Muscle layer of duodenum (tissue), 2 donors: ENCODE data around the gene RNF4.

Source experiments
- H3K27ac ChIP-seq: one replicate; pipeline ENCODE4 v1.7.0; 2013; ENCODE audit warnings: mild to moderate bottlenecking, low read length
- H3K27me3 ChIP-seq: one replicate; pipeline ENCODE4 v1.7.0; 2013; ENCODE audit warnings: low read depth, mild to moderate bottlenecking, control low read depth, low read length
- H3K36me3 ChIP-seq, 2 donors: one replicate each; pipeline ENCODE4 v1.7.0; 2013; ENCODE audit warnings: low read length in 2 of 2, control low read depth in 1 of 2, mild to moderate bottlenecking in 1 of 2; ENCODE audit not compliant: insufficient read depth in 2 of 2, control insufficient read depth in 1 of 2
- H3K4me1 ChIP-seq, 2 donors: one replicate each; pipeline ENCODE4 v1.7.0; 2013; ENCODE audit warnings: low read length in 2 of 2, mild to moderate bottlenecking in 2 of 2, control low read depth in 1 of 2, moderate library complexity in 1 of 2; ENCODE audit not compliant: insufficient read depth in 2 of 2, control insufficient read depth in 1 of 2
- H3K4me3 ChIP-seq, 2 donors: one replicate each; pipeline ENCODE4 v1.7.0; 2013; ENCODE audit warnings: low read length in 2 of 2, low read depth in 1 of 2, mild to moderate bottlenecking in 1 of 2
- H3K9me3 ChIP-seq, 2 donors: one replicate each; pipeline ENCODE4 v1.7.0; 2013; ENCODE audit warnings: low read length in 2 of 2, control low read depth in 1 of 2, mild to moderate bottlenecking in 1 of 2; ENCODE audit not compliant: control insufficient read depth in 1 of 2
- donor health status: healthy.

The RNF4 gene

DNA sequence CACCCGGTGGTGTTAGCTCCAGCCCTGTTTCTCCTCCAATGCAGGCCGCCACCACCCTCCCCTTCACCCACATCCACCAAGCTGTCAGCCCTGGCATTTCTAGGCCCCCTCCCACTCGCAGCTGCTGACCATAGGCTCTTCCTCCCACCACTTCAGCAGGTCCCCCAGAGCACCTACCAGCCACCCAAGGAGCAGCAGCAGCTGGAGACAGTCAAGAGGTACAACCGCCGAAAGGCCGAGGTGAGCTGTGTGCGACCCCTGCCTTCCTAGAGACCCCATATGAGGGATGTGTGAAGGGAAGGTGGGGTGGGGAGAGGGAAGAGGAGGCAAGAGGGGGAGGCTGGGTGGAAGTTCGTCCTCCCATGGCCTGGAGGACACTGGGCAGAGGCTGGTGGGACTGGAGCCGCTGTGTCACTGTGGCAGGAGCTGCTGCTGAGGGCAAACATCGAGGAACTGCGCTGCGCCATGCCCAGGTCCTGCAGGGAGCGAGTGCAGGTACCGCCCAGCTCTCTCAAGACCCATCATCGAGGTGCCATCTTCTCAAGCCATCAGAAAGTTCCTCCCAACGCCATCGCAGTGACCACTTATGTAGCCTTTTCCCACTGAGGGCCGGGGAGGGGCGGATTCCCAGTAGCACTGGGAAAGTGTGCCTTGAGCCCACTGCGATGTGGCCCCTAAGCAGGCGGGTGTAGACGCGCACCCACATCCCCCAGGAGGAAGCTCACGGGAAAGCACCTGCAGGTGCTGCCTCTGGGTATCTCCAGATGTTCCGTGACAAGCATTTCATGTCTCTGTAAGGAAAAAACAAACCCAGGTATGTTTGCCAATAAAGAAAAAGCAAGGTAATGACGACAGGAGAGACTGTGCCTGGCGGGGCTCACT lies 19.2 kb upstream of the RNF4 start:
- no peaks in the 10 kb centered on the region for H3K4me1 ChIP-seq

DNA sequence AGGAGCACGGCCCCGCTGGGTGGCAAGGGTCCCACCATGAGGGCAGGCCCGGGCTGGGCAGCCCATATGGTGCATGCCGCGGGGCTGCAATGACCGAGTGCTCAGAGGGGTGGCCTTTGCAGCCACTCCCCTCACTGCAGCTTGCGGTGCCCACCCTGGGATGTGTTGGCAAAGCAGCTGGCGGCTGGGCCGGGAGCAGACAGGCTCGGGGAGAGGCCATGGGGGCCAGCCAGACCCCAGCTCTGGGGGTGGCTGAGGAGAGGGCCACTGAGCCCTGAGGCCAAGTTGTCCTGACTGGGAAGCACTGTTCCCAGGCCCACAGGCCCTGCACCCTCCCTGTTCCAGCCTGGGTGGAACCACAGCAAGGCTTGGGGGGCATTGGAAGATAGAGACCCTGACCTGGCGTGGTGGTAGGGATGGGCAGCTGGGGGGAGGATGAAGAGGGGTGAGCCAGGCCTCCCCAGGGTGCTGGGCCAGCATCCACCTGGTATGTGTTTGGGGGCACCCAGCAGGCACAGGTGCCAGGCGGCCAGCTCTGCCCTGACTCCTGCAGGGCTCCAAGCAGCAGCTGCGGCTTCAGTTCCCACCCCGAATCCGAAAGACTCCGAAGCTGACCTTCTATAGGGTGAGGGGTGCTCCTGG lies 18.4 kb upstream of the RNF4 start:
- Histone ChIP-seq H3K27ac (no peak overlapping the region), H3K4me1 (no peaks in the 10 kb centered on the region), H3K27me3 (no peaks in the 10 kb centered on the region), H3K36me3 (no peaks in the 10 kb centered on the region), H3K9me3 (no peaks in the 10 kb centered on the region), H3K4me3 (no peak overlapping the region)

More for the DNA sequence above, 19.2 kb upstream of the RNF4 start:
- H3K36me3 ChIP-seq, result no peaks in the 10 kb centered on the region
- H3K9me3 ChIP-seq, result no peaks in the 10 kb centered on the region
- no peak overlapping the region for H3K4me3 ChIP-seq
- H3K27me3 ChIP-seq, result no peaks in the 10 kb centered on the region
- H3K27ac ChIP-seq, result no peak overlapping the region

DNA sequence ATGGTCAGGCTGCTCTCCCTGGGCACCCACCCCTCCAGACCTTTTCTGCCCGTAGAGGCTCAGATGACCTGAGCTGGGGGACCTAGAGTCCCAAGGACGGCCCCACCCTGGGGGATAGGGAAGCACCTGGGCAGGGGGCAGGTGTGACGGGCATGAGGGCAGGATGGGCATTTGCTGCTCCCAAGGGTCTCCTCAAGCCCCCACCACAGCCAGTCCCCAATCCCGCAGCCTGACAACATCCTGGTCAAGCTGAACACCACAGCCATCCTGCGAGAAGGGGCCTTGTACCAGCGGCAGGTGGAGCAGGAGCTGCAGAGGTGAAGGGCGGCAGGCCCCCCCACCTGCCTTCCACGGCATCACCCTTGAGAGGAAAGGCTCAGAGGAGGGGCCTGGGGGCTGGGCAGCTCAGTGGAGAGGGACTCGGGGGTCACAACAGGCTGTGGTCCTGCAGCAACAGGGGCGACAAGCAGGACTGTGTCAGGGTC lies 17.8 kb upstream of the RNF4 start:
- Histone ChIP-seq H3K4me1 (no peaks in the 10 kb centered on the region), H3K36me3 (no peaks in the 10 kb centered on the region), H3K4me3 (no peak overlapping the region), H3K27ac (no peak overlapping the region), H3K9me3 (no peaks in the 10 kb centered on the region), H3K27me3 (no peaks in the 10 kb centered on the region)

GRCh38 chr4:2451821-2452785 lies 16.8 kb upstream of the RNF4 start:
- no peaks in the 10 kb centered on the region for H3K27me3 ChIP-seq
- no peaks in the 10 kb centered on the region for H3K9me3 ChIP-seq
- H3K36me3 ChIP-seq, result no peaks in the 10 kb centered on the region
- H3K27ac ChIP-seq, result no peak overlapping the region
- no peak overlapping the region for H3K4me3 ChIP-seq
- H3K4me1 ChIP-seq, result no peaks in the 10 kb centered on the region

DNA sequence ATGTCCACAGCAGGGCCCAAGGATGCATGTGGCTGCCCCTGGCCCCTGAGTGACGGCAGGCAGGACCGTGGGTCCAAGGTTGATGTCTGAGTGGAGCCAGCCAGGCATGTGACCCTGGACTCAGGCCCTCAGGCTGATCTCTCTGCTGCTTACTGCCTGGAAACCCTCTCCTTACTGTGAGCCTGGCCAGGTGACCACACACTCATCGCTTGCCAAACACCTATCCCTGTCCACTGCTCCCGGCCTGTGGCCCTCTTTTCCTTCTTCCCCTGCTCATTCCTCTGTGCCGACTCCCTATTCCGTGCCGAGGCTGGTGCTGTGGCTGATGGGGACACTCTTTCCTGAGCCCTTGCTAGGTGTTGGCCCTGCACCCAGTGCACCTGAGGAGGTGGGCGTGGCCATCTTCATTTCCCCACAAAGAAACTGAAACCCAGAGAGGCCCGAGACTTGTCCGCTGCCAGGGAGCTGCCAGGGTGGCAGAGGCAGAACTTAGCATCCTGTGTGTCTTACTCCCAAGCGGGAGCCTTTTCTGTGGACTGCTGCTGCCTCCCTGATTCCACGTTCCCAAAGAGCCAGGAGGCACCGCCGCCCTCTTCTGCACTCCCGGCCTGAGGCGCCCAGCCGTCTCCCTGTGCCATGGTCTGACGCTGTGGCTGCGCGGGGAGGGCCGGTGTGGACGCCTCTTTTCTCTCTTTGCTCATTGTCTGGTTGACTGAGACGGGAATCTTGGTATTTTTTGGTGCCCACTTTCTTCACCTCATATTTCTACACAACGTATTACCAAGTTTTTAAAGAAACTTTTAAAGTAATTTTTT lies 11.2 kb upstream of the RNF4 start:
- Histone ChIP-seq H3K4me1 (peaks cover 0 to 4% of the 10 kb centered on the region in 2 donors), H3K27ac (no peak overlapping the region), H3K27me3 (no peaks in the 10 kb centered on the region), H3K36me3 (no peaks in the 10 kb centered on the region), H3K9me3 (no peaks in the 10 kb centered on the region), H3K4me3 (no peak overlapping the region)

GRCh38 chr4:2458546-2459491 lies 10.1 kb upstream of the RNF4 start:
- Histone ChIP-seq H3K27ac (no peak overlapping the region), H3K36me3 (no peaks in the 10 kb centered on the region), H3K27me3 (no peaks in the 10 kb centered on the region), H3K9me3 (no peaks in the 10 kb centered on the region), H3K4me1 (peaks cover 0 to 4% of the 10 kb centered on the region in 2 donors), H3K4me3 (no peak overlapping the region)

DNA sequence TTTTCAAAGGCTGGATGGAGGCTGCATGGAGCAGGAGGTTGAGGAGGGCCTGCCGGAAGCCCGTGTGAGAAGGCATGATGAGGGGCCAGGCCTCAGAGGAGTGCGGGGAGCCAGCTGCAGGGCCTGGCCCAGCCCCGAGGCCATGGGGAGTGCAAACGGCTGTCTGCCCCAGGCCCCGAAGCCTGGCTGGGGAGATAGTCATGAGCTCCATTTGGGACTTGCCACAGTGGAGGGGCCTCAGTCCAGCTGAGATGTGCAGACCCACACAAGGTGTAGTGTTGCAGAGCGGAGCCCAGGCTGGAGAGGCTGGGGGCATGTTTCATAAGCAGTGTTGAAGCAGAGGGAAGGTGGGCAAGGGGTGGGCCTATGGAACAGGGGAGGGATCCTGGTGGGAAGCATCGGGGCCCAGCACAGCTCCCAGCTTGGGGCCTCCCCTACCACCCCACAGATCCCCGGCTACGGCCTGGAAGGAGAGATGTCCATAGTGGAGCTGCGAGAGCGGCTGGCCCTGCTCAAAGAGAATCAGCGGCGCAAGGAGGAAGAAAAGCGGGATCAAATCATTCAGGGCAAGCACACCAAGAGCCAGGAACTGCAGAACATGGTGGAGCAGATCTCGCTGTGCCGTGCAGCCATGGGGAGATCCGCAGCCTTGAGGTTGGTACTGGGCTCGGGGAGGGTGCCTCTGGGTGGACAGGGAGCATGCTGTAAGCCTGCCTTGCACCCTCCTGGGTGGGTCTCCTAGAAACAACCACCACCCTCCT lies 9.1 kb upstream of the RNF4 start:
- no peak overlapping the region for H3K27ac ChIP-seq
- H3K36me3 ChIP-seq, result no peaks in the 10 kb centered on the region
- H3K4me3 ChIP-seq, result no peak overlapping the region
- H3K4me1 ChIP-seq, result peaks cover 0 to 4% of the 10 kb centered on the region in 2 donors
- H3K27me3 ChIP-seq, result no peaks in the 10 kb centered on the region
- no peaks in the 10 kb centered on the region for H3K9me3 ChIP-seq

GRCh38 chr4:2461246-2461960 lies 7.5 kb upstream of the RNF4 start:
- no peaks in the 10 kb centered on the region for H3K36me3 ChIP-seq
- H3K27ac ChIP-seq, result no peak overlapping the region
- peaks cover 0 to 4% of the 10 kb centered on the region in 2 donors for H3K4me1 ChIP-seq
- H3K27me3 ChIP-seq, result no peaks in the 10 kb centered on the region
- no peaks in the 10 kb centered on the region for H3K9me3 ChIP-seq
- no peak overlapping the region for H3K4me3 ChIP-seq
